HG03025 (cell line): ENCODE data around the gene OSBPL5.
"Not testable (repeated sequence)": the region's sequence is repeated elsewhere in the genome, so short reads cannot be mapped to it uniquely, and the experiment has no call there.

ENCODE experiments used
- ATAC-seq: cut with Tn5 transposase; IDR thresholded peaks from one replicate; pipeline ENCODE4 v1.9.1; 2021; ENCODE audit warnings: mild to moderate bottlenecking, moderate library complexity; ENCODE audit not compliant: unreplicated experiment, low FRiP score

The OSBPL5 gene

DNA sequence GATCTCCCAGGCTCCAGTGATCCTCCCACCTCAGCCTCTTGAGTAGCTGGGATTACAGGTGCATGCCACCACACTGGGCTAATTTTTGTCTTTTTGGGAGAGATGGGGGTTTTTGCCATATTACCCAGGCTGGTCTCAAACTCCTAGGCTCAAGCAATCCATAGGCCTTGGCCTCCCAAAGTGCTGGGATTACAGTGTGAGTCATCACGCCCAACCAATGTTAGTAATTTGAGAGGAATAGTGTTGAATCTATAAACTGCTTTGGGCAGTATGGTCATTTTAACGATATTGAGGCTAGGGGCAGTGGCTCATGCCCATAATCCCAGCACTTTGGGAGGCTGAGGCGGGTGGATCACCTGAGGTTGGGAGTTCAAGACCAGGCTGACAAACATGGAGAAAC lies 98.8 kb downstream of the OSBPL5 start:
- not testable (repeated sequence) for ATAC-seq

GRCh38 chr11:3064709-3065108 lies 100.4 kb downstream of the OSBPL5 start:
- ATAC-seq: not testable (repeated sequence)

- not testable (repeated sequence) for ATAC-seq
Measured at GRCh38 chr11:3063876-3064275, 101.2 kb downstream of the OSBPL5 start.

DNA sequence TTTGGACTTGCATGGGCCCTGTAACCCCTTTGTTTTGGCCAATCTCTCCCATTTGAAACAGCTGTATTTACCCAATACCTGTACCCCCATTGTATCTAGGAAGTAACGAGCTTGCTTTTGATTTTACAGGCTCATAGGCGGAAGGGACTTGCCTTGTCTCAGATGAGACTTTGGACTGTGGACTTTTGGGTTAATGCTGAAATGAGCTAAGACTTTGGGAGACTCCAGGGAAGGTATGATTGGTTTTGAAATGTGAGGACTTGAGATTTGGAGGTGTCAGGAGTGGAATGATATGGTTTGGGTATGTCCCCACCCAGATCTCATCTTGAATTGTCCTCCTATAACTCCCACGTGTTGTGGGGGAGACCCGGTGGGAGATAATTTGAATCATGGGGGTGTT lies 101.7 kb downstream of the OSBPL5 start:
- not testable (repeated sequence) for ATAC-seq

- ATAC-seq: no peak
Measured at GRCh38 chr11:3060436-3061025, 104.6 kb downstream of the OSBPL5 start.

- ATAC-seq: no peak
Measured at GRCh38 chr11:3058753-3059664, 106.1 kb downstream of the OSBPL5 start.

DNA sequence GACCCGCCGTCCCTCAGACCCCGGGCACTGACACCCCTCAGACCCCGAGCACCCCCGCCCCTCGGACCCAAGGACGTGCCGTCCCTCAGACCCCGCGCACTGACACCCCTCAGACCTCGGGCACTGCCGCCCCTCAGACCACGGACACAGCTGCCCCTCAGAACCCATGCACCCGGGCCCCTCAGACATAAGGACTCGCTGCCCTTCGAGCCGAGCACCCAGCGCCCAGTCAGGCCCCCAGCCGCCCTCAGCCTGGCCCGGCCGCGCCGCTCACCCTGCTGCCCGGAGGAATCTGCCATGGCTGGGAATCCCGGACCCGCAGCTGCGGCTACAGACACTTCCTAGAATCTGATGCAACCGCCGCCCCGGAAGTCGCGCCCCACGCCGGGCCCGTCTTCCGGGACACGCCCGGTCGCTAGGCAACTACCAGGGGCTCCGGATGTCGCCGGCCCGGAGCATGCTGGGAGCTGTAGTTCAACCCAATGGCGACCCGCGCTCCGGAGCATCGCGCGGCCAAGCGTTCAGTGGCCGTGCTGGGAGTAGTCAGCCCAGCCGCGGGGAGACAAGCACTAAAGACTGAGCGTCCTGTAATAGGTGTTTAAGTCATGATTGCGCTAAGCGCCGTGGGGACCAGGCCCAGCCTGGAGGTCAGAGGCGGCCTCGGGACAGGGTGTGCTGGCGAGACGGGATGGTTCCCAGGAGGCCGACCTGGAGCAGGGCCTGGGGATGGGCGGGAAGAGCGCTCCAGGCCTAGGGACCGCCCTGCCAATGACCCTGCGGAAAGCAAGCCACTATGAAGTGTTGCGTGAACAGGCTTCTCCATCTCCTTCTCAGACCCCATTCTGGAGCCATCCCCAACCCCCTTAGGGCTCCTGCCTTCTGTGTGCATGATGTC lies 107.8 kb downstream of the OSBPL5 start, which contains the start of gene CARS1:
TSS of gene CARS1 (minus strand) at position 355 of the 895 bp plus-strand sequence. CDS start at position 299, 56 bp downstream.
- ATAC-seq: peak; percentile 96

DNA sequence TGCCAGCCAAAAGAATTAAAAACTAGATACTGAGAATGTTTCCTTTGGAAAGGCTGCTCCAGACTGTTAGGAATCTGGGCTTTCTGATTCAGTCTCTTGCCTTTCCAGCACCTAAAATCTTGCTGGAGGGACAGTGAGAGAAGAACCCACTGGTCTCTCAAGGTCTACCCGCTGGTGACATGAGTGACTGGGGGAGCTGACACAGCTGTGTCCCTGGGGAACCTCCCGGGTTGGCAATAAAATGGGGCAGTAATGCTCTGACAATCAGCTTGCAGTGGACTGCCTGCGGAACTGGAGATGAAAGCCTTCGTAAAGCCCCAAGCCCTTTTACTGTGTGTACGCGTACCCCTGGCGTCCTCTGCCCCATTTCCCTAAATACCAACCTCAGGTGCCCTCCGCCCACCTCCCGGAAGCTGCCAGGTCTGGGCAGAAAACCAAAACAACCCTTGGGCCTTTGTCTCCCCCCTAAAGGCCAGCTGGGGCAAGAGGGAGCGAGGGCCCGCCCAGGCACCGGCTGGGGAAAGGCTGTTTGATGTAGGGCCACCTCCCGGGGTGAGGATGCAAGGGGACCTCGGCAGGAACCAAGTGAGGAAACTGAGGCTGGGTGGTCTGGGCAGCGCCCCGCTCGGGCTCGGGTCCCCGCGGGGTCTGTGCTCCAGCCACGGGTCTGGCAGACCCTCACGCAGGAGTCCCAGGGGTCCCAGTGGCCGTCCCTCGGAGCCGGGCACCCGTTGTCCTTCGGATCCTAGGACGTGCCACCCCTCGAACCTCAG lies 108.6 kb downstream of the OSBPL5 start:
- ATAC-seq: peak; percentile 2

DNA sequence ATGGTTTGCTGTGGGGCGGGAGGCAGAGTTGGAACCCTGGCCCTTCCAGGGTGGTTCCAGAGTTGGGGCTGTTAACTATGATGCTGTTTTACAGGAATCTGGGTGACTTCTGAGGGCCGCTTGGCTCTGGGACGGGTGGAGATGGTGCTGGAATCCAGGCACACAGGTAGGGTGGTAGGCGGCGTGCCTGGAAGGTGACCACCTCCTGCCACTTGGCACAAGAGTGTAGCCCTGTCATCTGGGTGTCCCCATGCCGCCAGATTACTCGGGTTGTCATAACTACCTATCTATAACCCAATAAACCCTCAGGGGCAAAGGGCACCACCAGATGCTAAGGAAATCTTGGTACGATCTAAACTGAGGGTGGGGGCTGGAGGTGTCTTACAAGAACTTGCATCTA lies 109.2 kb downstream of the OSBPL5 start:
- ATAC-seq: no peak

- ATAC-seq: no peak
Measured at GRCh38 chr11:3052567-3052966, 112.5 kb downstream of the OSBPL5 start.

GRCh38 chr11:3052109-3052479 lies 113.0 kb downstream of the OSBPL5 start:
- no peak for ATAC-seq

DNA sequence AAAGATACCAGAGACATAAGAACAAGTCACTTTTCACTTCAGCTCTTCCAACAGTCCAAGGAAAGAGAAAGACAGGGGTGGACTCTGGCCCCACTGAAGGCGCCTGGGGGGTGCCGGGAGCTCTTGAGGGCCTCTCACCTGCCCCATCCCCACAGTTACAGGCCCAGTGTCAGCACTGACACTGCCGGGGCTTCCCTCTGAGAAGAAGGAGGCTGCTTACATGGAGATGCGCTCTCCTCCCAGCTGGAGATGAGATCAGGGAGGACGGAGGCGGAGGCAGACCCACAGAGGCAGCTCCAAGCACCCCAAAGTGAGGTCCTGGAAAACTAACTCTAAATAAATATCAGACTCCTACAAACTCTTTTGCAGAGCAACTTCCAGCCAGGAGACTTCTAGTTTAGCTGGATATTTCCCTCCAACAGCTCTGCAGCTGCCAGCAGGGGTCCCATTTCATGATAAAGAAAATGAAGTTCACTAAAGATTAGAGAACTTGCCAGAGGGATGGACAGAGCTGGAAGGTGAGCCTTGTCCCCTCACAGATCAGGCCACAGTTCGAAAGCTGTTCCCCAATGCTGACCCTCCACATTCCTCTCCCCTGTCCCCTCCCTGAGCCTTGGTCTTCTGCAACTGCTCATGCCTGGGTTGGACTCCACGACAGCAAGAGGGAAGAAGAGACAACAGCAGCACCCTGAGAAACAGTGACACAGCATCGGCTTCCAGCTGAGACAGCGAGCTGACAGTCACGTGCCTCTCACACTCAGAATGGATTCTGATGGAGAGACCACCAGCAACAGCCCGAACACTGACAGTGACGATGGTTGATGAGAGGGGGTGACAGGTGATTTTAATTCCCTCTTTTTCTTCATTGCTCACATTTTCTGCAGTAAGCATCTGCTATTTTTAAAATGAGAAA lies 113.7 kb downstream of the OSBPL5 start:
- no peak for ATAC-seq

DNA sequence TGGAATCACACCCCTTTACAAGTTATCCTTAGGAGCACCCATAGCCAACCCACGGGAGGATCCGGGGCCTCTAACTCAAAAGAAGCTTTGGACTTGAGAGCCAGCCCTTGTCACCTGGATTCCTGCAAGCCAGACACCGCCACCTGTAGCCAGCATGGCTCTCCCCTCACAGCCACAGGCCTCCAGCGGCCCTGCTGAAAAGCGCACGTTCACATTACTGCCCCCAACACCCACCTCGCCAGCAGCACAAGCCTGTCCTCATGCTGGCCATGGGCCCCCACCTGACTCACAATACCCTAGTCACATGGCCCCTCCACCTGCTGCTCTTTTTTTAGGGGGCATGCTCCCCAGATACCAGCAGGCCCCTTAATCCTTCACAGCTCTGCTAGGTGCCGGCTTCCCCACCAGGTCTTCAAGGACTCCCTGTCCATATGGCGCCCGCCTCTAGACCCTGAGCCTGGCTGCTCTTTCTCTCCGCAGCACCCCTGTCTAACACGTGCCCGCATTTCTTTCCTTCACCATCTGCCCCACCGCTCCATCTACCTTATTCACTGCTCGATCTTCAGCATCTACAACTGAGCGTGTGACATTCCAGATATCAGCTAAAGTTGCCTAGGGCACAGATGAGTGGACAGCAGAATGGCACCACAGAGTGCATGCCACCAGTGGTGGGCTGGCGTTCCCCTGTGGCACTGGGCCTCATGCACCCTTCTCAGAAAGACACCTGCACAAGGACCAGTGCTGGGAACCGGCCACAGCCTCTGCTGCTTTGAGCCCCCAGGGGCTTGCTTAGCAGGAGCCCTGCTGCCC lies 114.5 kb downstream of the OSBPL5 start:
- ATAC-seq: no peak

DNA sequence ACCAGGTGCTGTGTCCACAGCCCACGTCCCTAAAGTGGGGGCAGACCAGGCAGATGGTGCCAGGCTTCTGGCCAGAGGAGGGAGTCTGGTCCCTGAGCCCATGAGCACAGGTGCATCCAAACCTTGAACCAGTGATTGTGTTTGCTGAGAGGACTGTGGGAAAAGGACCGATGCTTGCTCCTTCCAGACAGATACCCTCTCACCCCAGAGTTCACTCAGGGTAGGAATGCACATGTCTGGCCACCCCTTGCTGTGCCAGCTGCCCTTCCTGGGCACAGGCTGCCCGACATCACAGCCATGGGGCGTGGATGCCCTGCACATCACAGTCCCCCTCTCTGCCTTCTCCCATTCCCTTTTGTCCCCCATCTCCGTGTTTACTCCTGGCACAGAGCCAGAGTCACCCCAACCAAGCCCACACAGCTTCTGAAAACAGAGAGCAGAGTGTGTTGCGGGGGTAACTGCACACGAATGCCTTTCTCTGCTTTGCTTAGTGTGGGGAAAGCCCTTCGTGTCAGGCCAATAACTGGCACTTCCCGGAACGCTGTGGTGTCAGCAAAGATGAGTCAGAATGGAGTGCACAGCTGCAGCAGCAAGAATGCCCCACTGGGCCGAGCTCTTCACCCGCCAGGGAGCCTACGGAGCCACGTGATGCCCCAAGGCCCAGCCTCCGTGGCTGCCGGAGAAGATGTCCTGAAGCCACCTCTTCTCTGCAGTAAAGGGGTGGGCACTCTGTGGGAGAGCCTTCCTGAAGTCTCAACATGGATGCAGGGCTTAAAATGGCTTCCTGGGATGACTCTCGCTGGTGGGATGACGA lies 115.5 kb downstream of the OSBPL5 start:
- ATAC-seq: peak; percentile 82

GRCh38 chr11:3047637-3048036 lies 117.5 kb downstream of the OSBPL5 start:
- ATAC-seq: no peak

GRCh38 chr11:3046641-3047040 lies 118.5 kb downstream of the OSBPL5 start:
- ATAC-seq: no peak

DNA sequence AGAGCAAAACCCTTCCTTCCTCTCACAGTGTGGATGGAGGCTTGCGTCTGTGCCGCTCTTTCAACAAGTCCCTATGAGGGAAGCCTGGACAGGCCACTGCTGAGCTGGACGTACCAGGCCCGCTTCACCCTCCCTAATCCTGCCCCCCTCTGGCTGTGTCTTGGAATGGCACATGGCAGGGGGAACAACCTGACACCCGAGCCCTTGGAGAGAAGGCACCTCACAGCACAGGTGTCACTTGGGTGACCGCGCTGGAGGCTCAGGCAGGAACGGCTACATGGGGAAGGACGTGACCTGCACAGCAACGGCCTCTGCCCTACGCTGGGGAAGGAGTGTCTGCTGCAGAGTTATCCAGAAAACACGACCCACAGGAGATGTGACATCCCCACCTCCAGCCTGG lies 118.9 kb downstream of the OSBPL5 start:
- no peak for ATAC-seq
